Ishikawa (cell line): ENCODE results near the gene RUBCNL.

Experiments
- CREB1 ChIP-seq: IDR thresholded peaks from 2 replicates; pipeline ENCODE4 v1.6.1; 2012; ENCODE audit warnings: low read depth
- TAF1 ChIP-seq: IDR thresholded peaks from 2 replicates; pipeline ENCODE4 v1.6.1; 2012; ENCODE audit warnings: low read depth, mild to moderate bottlenecking
- YY1 ChIP-seq: IDR thresholded peaks from 2 replicates; pipeline ENCODE4 v1.6.1; 2012; ENCODE audit warnings: low read depth

GRCh38 chr13:46372071-46372470, 15.0 kb downstream of the RUBCNL start:
- TF ChIP-seq CREB1 (no peak), TAF1 (no peak), YY1 (no peak)
